Inflammatory macrophage (primary cell): Measurements from ENCODE around the gene DCT.

ENCODE experiments used
- DNase-seq, 2 donors: peaks; one replicate each; pipeline ENCODE4 v3.0.0-alpha.2; 2020 to 2022

Gene DCT

GRCh38 chr13:94390881-94391280 lies 88.6 kb downstream of the DCT start:
- no peak for DNase-seq

GRCh38 chr13:94389604-94390351 lies 89.7 kb downstream of the DCT start:
- DNase-seq, result no peak

- DNase-seq, result no peak
Observed at GRCh38 chr13:94387047-94387446, 92.4 kb downstream of the DCT start.
